ENCODE measurements around the gene ZNF672. TPM values are rescaled to one million over a fixed set of nuclear protein-coding genes. Genes with fewer than 3 reads are reported as not detected.
A peak's percentile ranks its signal among the peaks of the same experiment; 100 is the strongest.

The ZNF672 gene
- total and polyA plus RNA-seq, 4 donors = 6.4 to 28.0 (median 20.1) TPM

- TF ChIP-seq HNF4A (conservative IDR thresholded peaks at IDR 0.05) = no peak
- TF ChIP-seq EGR1 (IDR thresholded peaks at IDR 0.05; ENCODE audit: low read depth in 2 of 2) = no peak
- TF ChIP-seq MAX (IDR thresholded peaks at IDR 0.05) = no peak
Observed at GRCh38 chr1:248820041-248820585, 17.9 kb upstream of the ZNF672 start (continued).

GRCh38 chr1:248821101-248821500 is 16.9 kb upstream of the ZNF672 start:
- DNase-seq (ENCODE audit: low spot score) = peak; percentile 19
- H3K9me3 ChIP-seq (ENCODE audit: control insufficient read depth in 4 of 4, low read length in 3 of 4) = no peaks in the 10 kb centered on the region
- H3K27me3 ChIP-seq (ENCODE audit: control insufficient read depth in 4 of 4, insufficient read depth in 4 of 4, low read length in 3 of 4) = no peaks in the 10 kb centered on the region
- H3K36me3 ChIP-seq (ENCODE audit: control insufficient read depth in 4 of 4, insufficient read depth in 3 of 4, low read depth in 1 of 4, low read length in 3 of 4) = peaks cover 4 to 13% (median 11%) of the 10 kb centered on the region in 4 donors
- TF ChIP-seq ZBTB33 (IDR thresholded peaks at IDR 0.05) (no peak), HNF4A (conservative IDR thresholded peaks at IDR 0.05) (peak; percentile 80 to 81), SP1 (IDR thresholded peaks at IDR 0.05) (peak; percentile 30), RXRA (IDR thresholded peaks at IDR 0.05) (no peak), TAF1 (conservative IDR thresholded peaks at IDR 0.05) (no peak), FOXA2 (IDR thresholded peaks at IDR 0.05) (no peak), HNF4G (IDR thresholded peaks at IDR 0.05) (peak; percentile 64)
- H3K27ac ChIP-seq (ENCODE audit: low read depth in 1 of 2, low read length in 2 of 2) = no peak overlapping the region
- no peak overlapping the region for H3K9ac ChIP-seq (ENCODE audit: low read depth in 1 of 2, low read length in 2 of 2)
- H3K4me1 ChIP-seq (ENCODE audit: control insufficient read depth in 4 of 4, insufficient read depth in 4 of 4, low read length in 3 of 4) = peaks cover 14 to 44% (median 37%) of the 10 kb centered on the region in 4 donors
- no peak overlapping the region for H3K4me3 ChIP-seq (ENCODE audit: low read depth in 1 of 3, low read length in 3 of 3)
- 47% methylated on average over 3 of the region's 3 CpGs for WGBS

GRCh38 chr1:248821641-248822040 is 16.4 kb upstream of the ZNF672 start:
- Histone ChIP-seq H3K9ac (ENCODE audit: low read depth in 1 of 2, low read length in 2 of 2) (no peak overlapping the region), H3K27ac (ENCODE audit: low read depth in 1 of 2, low read length in 2 of 2) (no peak overlapping the region), H3K4me1 (ENCODE audit: control insufficient read depth in 4 of 4, insufficient read depth in 4 of 4, low read length in 3 of 4) (peaks cover 14 to 45% (median 37%) of the 10 kb centered on the region in 4 donors), H3K9me3 (ENCODE audit: control insufficient read depth in 4 of 4, low read length in 3 of 4) (no peaks in the 10 kb centered on the region), H3K27me3 (ENCODE audit: control insufficient read depth in 4 of 4, insufficient read depth in 4 of 4, low read length in 3 of 4) (no peaks in the 10 kb centered on the region), H3K4me3 (ENCODE audit: low read depth in 1 of 3, low read length in 3 of 3) (no peak overlapping the region), H3K36me3 (ENCODE audit: control insufficient read depth in 4 of 4, insufficient read depth in 3 of 4, low read depth in 1 of 4, low read length in 3 of 4) (peaks cover 3 to 10% (median 8%) of the 10 kb centered on the region in 4 donors)
- TF ChIP-seq FOXA1 (IDR thresholded peaks at IDR 0.05) = no peak
- TF ChIP-seq ATF3 (IDR thresholded peaks at IDR 0.05) = no peak
- no peak for TF ChIP-seq RAD21 (IDR thresholded peaks at IDR 0.05)
- no peak for TF ChIP-seq FOXA2 (IDR thresholded peaks at IDR 0.05)
- TF ChIP-seq CTCF (IDR thresholded peaks at IDR 0.05; ENCODE audit: low read depth, low read length, missing input control) = no peak
- no peak for TF ChIP-seq YY1 (IDR thresholded peaks at IDR 0.05)
- no peak for TF ChIP-seq GABPA (IDR thresholded peaks at IDR 0.05 in 1 of 2, conservative IDR thresholded peaks at IDR 0.05 in 1 of 2)
- TF ChIP-seq REST (IDR thresholded peaks at IDR 0.05) = no peak
- DNase-seq (ENCODE audit: low spot score) = peak; percentile 6
- 97% methylated on average over 7 of the region's 7 CpGs for WGBS

Data from liver (tissue), 9 donors.